Smooth muscle cell (in vitro differentiated cells): Measurements from ENCODE around the gene UFSP2. TPM values are rescaled to one million over a fixed set of nuclear protein-coding genes. Genes with fewer than 3 reads are reported as not detected.

ENCODE experiments used
- DNase-seq: peaks from one replicate; lab custom pipeline; 2025; ENCODE audit not compliant: unreplicated experiment; lab: John Stamatoyannopoulos, UW
- H2AFZ ChIP-seq: fragments of 200-600 bp; sonication (generic); 2 replicates; pipeline ENCODE4 v1.6.0; 2016; ENCODE audit warnings: antibody characterized with exemption, low read depth, mild to moderate bottlenecking
- H3F3A ChIP-seq: fragments of 200-600 bp; sonication (generic); 2 replicates; pipeline ENCODE4 v1.6.0; 2017; ENCODE audit warnings: antibody characterized with exemption, low read depth
- H3K27ac ChIP-seq: fragments of 200-600 bp; sonication (generic); 2 replicates; pipeline ENCODE4 v1.5.1; 2016; ENCODE audit warnings: low read depth, mild to moderate bottlenecking
- H3K27me3 ChIP-seq: fragments of 200-600 bp; sonication (generic); 2 replicates; pipeline ENCODE4 v1.6.1; 2016; ENCODE audit warnings: low read depth, mild to moderate bottlenecking
- H3K36me3 ChIP-seq: fragments of 200-600 bp; sonication (generic); 2 replicates; pipeline ENCODE4 v1.5.1; 2016; ENCODE audit warnings: low read depth
- H3K4me1 ChIP-seq: fragments of 200-600 bp; sonication (generic); 2 replicates; pipeline ENCODE4 v1.5.1; 2016; ENCODE audit warnings: low read depth
- H3K4me2 ChIP-seq: fragments of 200-600 bp; sonication (generic); 2 replicates; pipeline ENCODE4 v1.6.0; 2016; ENCODE audit warnings: mild to moderate bottlenecking
- H3K4me3 ChIP-seq: fragments of 200-600 bp; sonication (generic); 2 replicates; pipeline ENCODE4 v1.5.1; 2016; ENCODE audit warnings: mild to moderate bottlenecking
- H3K79me2 ChIP-seq: fragments of 200-600 bp; sonication (generic); 2 replicates; pipeline ENCODE4 v1.6.0; 2016; ENCODE audit warnings: low read depth, mild to moderate bottlenecking
- H3K9ac ChIP-seq: fragments of 200-600 bp; sonication (generic); 2 replicates; pipeline ENCODE4 v1.6.0; 2016; ENCODE audit warnings: low read depth
- H3K9me3 ChIP-seq: fragments of 200-600 bp; sonication (generic); replicated peaks from 2 replicates; pipeline ENCODE4 v1.5.1; 2016; ENCODE audit warnings: low read depth
- H4K20me1 ChIP-seq: fragments of 200-600 bp; sonication (generic); 2 replicates; pipeline ENCODE4 v1.6.0; 2016; ENCODE audit warnings: low read depth
- CTCF ChIP-seq: fragments of 200-600 bp; sonication (generic); IDR thresholded peaks from 2 replicates; pipeline ENCODE4 v1.5.1; 2017; ENCODE audit warnings: borderline replicate concordance, mild to moderate bottlenecking, antibody characterized with exemption; ENCODE audit not compliant: insufficient read depth, poor library complexity, severe bottlenecking
- WGBS: methylation state at CpG from one replicate; pipeline ENCODE4 v1.1.7; 2016; ENCODE audit warnings: low lambda C conversion rate; 5-methylcytosine and 5-hydroxymethylcytosine counted together
- polyA plus RNA-seq: library from polyadenylated mRNA; unstranded; fragments of >200 nt; fragmentation: Nextera tagmentation; extraction: Ambion mirVana; gene quantifications from 2 replicates; pipeline ENCODE4 v1.2.1, GENCODE V29; 2016
- total RNA-seq: library from RNA; depleted of rRNA; stranded (reverse); fragments of >200 nt; gene quantifications from 2 replicates; pipeline ENCODE4 v1.2.3, GENCODE V29; 2014

UFSP2 gene
- total and polyA plus RNA-seq, 2 experiments from 2014 or later: 36.6 to 65.0 TPM

- Histone ChIP-seq H3K4me2 (peak overlapping the region; percentile 91), H2AFZ (no peak overlapping the region), H3K36me3 (no peaks in the 10 kb centered on the region), H3K79me2 (peaks cover 27% of the 10 kb centered on the region), H3K4me3 (no peak overlapping the region), H3F3A (no peaks in the 10 kb centered on the region), H3K27me3 (no peaks in the 10 kb centered on the region), H3K9ac (no peak overlapping the region), H3K9me3 (no peaks in the 10 kb centered on the region), H3K4me1 (peaks cover 16% of the 10 kb centered on the region), H3K27ac (no peak overlapping the region), H4K20me1 (peaks cover under 1% of the 10 kb centered on the region)
- no peak for DNase-seq
- WGBS: 97% methylated on average over 22 of the region's 22 CpGs
- TF ChIP-seq CTCF: no peak
Measured at GRCh38 chr4:185426960-185427688, 1.4 kb upstream of the UFSP2 start.

DNA sequence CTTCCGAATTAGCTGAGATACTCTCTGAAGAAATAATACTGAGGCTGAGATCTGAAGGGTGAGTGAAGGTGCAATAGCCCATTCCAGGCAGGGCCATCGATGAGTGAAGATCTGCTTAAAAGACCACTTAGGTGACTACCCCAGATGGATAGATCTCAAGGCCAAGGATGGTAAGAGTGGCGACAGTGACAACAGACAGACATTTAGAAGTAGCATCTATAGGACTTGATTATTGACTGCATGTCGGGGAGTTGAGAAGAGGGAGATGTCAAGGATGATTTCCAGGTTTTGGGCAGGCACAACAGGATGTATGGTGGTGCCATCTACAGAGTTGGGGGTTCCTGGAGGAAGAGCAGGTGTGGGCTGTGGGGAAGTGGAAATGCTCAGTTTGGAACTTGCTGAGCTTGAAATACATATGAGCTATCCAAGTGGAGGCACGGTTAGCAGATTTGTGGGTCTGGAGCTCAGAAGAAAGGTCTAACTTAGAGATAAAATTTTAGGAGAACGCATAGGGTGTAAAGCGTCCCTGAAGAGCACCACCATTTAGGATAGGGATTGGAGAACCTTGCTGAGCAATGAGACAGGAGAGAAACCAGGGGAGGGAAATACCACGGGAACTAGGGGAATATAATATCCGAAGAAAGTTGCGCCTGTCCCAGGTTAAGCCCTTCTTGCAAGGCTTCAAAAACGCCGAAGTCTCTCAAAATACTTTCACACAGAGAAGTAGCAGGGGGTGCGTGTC is 688 bp downstream of the UFSP2 start:
- H3K36me3 ChIP-seq: no peaks in the 10 kb centered on the region
- H3K79me2 ChIP-seq: peaks cover 38% of the 10 kb centered on the region
- peaks cover 20% of the 10 kb centered on the region for H3K4me1 ChIP-seq
- no peaks in the 10 kb centered on the region for H3F3A ChIP-seq
- peak overlapping the region; percentile 96 for H3K9ac ChIP-seq
- no peak for DNase-seq
- WGBS: 26% methylated on average over 13 of the region's 13 CpGs
- no peaks in the 10 kb centered on the region for H3K9me3 ChIP-seq
- H4K20me1 ChIP-seq: peaks cover 14% of the 10 kb centered on the region
- no peak for TF ChIP-seq CTCF
- peak overlapping the region; percentile 91 for H3K27ac ChIP-seq
- H3K27me3 ChIP-seq: no peaks in the 10 kb centered on the region
- peak overlapping the region; percentile 72 for H3K4me3 ChIP-seq
- peak overlapping the region; percentile 91 for H3K4me2 ChIP-seq
- H2AFZ ChIP-seq: peak overlapping the region; percentile 60

DNA sequence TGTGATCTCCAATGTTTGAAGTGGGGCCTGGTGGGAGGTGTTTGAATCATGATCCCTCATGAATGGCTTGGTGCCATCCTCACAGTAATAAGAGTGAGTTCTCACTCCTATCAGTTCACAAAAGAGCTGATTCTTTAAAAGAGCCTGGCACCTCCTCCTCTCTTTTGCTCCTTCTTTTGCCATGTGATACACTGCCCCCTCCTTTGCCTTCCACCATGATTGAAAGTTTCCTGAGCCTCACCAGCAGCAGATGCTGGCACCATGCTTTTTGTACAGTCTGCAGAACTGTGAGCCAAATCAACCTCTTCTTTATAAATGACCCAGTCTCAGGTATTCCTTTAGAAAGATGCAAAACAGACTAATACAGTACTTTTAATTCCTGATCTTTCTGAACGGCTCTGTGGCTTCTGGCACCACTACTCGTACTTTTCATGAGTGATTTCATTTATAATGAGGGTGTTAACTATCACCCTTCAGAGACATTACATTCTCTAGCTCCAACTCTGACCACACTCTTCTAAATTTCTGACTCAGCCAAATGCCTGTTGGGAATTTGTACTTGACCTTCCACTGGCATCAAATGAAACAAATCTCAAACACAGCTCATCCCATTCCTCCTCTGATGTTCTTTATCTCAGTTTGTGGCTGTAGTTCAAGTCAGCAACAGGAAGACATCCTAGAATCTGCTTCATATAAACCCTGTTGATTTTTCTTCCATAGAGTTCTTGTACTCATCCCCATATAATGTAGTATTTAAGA is 4.2 kb downstream of the UFSP2 start:
- Histone ChIP-seq H3F3A (no peaks in the 10 kb centered on the region), H3K9ac (no peak overlapping the region), H3K27me3 (no peaks in the 10 kb centered on the region), H3K4me2 (peak overlapping the region; percentile 71), H2AFZ (no peak overlapping the region), H3K27ac (peak overlapping the region; percentile 54), H4K20me1 (peaks cover 14% of the 10 kb centered on the region), H3K9me3 (no peaks in the 10 kb centered on the region), H3K36me3 (peaks cover 5% of the 10 kb centered on the region), H3K4me1 (peaks cover 20% of the 10 kb centered on the region), H3K4me3 (no peak overlapping the region), H3K79me2 (peaks cover 46% of the 10 kb centered on the region)
- 23% methylated on average over 2 of the region's 2 CpGs for WGBS
- TF ChIP-seq CTCF: no peak
- DNase-seq: no peak
